NCI-H2227 (cell line): ENCODE data around the gene HRAS.

Experiments
- DNase-seq: peaks from one replicate; lab custom pipeline; 2025; ENCODE audit not compliant: unreplicated experiment; lab: John Stamatoyannopoulos, UW

HRAS gene

DNA sequence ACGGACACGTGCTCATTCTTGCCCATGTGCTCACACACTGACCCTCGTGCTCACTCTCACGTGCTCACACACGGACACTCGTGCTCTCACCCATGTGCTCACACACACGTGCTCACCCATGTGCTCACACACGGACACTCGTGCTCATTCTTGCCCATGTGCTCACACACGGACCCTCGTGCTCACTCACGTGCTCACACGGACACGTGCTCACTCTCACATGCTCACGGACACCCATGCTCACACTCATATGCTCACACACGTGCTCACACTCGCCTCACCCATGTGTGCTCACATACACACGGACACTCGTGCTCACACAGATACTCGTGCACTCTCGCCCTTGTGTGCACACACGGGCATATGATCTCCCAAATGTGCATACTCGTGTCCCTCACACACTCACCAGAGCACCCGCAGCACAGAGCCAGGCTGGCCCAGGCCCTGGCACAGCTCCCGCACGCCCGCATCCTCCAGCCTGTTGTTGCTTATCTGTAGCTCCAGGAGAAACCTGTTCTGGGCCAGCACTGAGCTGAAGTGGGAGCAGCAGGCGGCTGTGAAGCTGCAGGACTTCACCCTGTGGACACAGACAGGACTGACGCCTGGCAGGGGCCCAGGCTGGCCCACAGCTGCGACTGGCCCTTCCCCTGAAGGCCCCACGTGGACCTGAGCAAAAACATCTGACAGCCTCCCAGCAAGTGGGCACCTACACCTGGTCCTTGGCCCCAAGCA is 37.6 kb downstream of the HRAS start:
- DNase-seq: no peak

DNA sequence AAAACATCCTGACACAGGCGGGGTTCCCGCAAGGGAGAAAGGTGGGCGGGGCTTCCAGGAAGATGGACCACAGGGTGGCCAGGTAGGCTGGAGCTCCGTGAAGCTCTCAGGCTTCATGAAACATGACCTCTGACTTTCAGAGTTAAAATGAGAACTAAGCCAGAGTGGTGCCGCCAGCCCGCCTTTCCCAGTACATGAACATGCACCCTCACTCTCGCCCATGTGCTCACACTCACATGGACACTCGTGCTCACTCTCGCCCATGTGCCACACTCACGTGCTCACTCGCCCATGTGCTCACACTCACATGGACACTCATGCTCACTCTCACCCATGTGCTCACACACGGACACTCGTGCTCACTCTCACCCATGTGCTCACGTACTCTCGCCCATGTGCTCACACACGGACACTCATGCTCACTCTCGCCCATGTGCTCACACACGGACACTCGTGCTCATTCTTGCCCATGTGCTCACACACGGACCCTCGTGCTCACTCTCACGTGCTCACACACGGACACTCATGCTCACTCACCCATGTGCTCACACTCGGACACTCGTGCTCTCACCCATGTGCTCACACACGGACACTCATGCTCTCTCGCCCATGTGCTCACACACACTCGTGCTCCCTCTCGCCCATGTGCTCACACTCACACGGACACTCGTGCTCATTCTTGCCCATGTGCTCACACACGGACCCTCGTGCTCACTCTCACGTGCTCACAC is 38.4 kb downstream of the HRAS start:
- no peak for DNase-seq

- DNase-seq: no peak
These were observed 39.8 kb downstream of the HRAS start for GRCh38 chr11:495537-495931.

GRCh38 chr11:494761-495536 is 40.4 kb downstream of the HRAS start:
- DNase-seq: no peak

- no peak for DNase-seq
These were observed 42.7 kb downstream of the HRAS start for GRCh38 chr11:492427-493226.

DNA sequence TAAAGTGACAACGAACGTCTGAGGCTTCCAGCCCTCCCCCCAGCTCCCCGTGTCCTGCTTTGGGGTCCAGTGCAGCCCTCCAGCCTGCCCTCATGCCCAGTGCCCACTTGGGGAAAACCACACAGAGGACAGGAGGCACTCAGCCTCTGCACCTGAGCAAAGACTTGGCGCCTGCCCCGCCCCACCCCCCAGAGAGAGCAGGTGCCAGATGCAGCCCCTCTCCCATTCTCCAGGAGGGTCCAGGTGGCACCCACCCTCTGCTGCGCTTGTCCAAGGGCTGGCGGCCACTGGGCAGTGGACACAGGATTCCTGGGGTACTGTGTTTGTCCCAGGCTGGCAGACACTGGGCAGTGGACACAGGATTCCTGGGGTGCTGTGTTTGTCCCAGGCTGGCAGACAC is 44.0 kb downstream of the HRAS start:
- no peak for DNase-seq

DNA sequence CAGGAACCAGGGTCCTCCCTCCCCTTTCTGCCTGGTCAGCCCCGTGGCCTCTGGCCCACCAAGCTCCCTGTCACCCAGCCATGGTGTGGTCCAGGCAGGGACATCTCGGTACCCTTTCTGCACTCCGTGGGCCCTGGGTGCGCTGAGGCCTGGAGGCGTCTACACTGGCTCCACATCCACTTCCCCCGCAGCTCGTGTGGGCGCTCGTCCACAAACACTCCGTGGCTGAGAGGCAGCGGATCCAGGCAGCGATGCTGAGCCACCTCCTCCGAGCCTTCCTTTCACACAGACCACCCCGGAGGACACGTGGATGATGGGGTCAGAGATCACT is 44.5 kb downstream of the HRAS start:
- no peak for DNase-seq

DNA sequence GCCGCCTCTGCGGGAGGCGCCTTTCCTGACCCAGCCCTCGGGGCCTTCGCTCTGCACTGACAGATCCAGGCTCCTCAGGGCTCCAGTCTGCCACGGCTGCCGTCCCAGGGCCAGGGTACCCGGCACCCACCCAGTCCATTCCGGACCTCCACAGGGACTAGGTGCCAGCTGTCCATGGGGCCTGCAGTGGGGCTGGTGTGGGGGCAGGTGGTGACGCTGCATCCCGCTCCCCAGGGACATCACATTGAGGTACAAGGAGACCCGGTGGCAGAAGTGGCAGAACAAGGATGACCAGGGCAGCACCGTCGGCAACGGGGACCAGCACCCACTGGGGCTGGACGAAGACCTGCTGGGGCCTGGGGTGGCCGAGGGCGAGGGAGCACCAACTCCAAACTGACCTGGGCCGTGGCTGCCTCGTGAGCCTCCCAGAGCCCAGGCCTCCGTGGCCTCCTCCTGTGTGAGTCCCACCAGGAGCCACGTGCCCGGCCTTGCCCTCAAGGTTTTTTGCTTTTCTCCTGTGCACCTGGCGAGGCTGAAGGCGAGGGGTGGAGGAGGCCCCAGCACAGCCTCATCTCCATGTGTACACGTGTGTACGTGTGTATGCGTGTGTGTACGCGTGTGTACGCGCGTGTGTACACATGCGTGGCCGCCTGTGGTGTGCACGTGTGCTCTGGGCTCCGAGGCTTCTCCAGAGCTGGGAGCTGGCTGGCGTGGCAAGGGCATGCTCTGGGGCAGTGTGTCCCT is 45.0 kb downstream of the HRAS start:
- no peak for DNase-seq

- no peak for DNase-seq
These were observed 45.7 kb downstream of the HRAS start for GRCh38 chr11:489610-490185.

DNA sequence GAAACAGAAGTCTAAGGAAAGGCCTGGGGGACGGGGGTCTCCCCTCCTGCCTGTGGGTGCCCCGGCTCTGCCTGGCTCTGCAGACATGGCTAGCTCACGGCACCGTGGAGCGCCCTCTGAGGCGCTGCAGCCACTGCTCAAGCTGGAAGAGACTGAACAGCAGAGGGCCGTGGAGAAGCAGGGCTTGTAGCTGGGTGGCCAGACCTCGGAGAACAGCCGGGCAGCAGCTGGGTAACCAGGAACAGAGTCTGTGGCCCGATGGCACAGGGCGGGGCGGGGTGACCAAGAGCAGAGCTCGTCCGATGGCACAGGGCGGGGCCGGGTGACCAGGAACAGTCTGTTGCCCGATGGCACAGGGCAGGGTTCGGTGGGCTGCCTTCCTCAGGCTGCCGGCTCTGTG is 46.4 kb downstream of the HRAS start:
- no peak for DNase-seq

DNA sequence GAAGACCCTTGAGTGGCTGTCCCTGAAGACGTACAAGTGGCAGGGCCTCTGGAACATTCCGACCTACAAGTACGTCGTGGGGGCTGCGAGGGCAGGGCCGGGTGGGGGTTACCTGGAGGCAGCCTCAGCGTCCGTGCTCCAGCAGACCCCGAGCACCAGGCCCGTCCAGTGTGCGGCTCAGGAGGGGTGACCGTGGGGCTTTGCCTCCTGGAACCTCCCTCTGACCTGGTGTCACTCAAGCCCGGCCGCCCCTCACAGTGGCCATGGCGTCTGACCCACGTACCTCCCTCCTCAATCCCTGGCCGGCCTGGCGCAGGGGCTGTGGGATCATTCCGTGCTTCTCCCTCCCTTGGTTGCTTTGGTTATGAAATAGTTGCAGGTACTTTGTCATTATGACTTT is 46.8 kb downstream of the HRAS start:
- DNase-seq: no peak

DNA sequence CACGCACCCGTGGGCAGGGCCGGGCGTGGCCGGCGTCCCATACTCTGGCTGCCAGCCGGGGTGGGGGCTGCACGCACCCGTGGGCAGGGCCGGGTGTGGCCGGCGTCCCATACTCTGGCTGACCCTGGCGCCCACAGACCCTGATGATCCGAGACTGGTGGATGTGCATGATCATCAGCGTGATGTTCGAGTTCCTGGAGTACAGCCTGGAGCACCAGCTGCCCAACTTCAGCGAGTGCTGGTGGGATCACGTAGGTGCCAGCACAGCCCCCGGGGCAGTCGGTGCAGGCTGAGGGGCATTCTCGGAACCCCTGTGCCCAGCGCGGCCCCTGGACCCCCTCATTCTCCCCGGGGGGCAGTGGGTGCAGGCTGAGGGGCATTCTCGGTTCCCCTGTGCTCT is 47.3 kb downstream of the HRAS start:
- DNase-seq: no peak

DNA sequence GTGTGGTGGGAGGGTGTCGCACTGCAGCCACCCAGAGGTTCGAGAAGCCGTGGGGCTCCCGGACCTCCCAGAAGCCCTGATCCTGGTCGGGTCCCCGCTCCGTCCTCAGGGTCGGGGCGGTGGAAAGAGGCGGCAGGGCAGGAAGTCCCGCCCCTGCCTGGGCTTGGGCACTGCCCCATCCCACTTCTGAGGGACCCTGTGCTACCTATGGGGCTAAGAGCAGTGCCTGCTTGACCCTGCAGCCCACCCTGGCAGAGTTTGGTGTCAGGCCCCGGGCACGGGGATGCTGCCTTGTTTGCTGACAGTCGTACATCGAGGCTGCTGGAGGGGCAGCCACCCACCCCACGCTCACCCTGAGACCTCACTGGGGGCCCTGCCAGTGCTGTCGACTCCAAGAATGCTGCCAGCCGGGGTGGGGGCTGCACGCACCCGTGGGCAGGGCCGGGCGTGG is 47.8 kb downstream of the HRAS start:
- no peak for DNase-seq

GRCh38 chr11:486189-486588 is 49.2 kb downstream of the HRAS start:
- DNase-seq: no peak

DNA sequence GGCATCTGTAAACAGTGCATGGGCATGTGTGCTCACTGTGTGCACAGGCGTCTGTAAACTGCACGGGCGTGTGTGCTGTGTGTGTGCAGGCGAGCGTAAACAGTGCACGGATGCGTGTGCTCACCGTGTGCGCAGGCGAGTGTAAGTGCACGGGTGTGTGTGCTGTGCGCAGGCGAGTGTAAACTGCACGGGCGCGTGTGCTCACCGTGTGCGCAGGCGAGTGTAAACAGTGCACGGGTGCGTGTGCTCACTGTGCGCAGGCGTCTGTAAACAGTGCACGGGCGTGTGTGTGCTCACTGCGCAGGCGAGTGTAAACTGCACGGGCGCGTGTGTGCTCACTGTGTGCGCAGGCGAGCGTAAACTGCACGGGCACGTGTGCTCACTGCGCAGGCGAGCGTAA is 50.8 kb downstream of the HRAS start:
- DNase-seq: no peak
